Heart left ventricle (tissue), 16 donors: Measurements from ENCODE around the gene UHRF1. TPM values are rescaled to one million over a fixed set of nuclear protein-coding genes. Genes with fewer than 3 reads are reported as not detected.

ENCODE experiments used
- ATAC-seq, 4 donors: fragments of 200-7000 bp; cut with Tn5 transposase; one replicate each; pipeline ENCODE4 v1.9.1; 2020 to 2022; ENCODE audit warnings: moderate library complexity in 4 of 4, mild to moderate bottlenecking in 3 of 4, moderate number of reproducible peaks in 1 of 4
- DNase-seq, 5 donors: peaks; one replicate each; pipeline ENCODE4 v3.0.0-alpha.2; 2020
- H3K27ac ChIP-seq, 12 donors: fragments of 200-600 bp; sonication (generic) in 4 of 12; one replicate each; pipeline versions ENCODE4 v1.5.0 to v1.8.0; 2016 to 2022; ENCODE audit warnings: mild to moderate bottlenecking in 2 of 12
- H3K27me3 ChIP-seq, 9 donors: fragments of 200-600 bp; sonication (generic) in 2 of 9; one replicate each; pipeline versions ENCODE4 v1.5.1 to v1.8.0; 2016 to 2022; ENCODE audit warnings: mild to moderate bottlenecking in 3 of 9
- H3K36me3 ChIP-seq, 9 donors: fragments of 200-600 bp; sonication (generic) in 2 of 9; one replicate each; pipeline versions ENCODE4 v1.5.0 to v1.8.0; 2018 to 2022; ENCODE audit warnings: mild to moderate bottlenecking in 2 of 9
- H3K4me1 ChIP-seq, 12 donors: fragments of 200-600 bp; sonication (generic) in 4 of 12; one replicate each; pipeline versions ENCODE4 v1.5.0 to v1.8.0; 2016 to 2022; ENCODE audit warnings: mild to moderate bottlenecking in 3 of 12
- H3K4me3 ChIP-seq, 12 donors: fragments of 200-600 bp; sonication (generic) in 4 of 12; one replicate each; pipeline versions ENCODE4 v1.5.0 to v1.8.0; 2017 to 2022; ENCODE audit warnings: mild to moderate bottlenecking in 9 of 12, moderate library complexity in 4 of 12
- H3K9me3 ChIP-seq, 12 donors: fragments of 200-600 bp; sonication (generic) in 4 of 12; one replicate each; pipeline versions ENCODE4 v1.5.0 to v1.8.0; 2016 to 2022; ENCODE audit warnings: mild to moderate bottlenecking in 1 of 12
- POLR2A ChIP-seq, 2 donors: fragments of 450-650 bp; IDR thresholded peaks; one replicate each; pipeline ENCODE4 v1.6.1; 2017; ENCODE audit warnings: antibody characterized with exemption in 2 of 2, mild to moderate bottlenecking in 2 of 2, moderate library complexity in 2 of 2
- WGBS, 4 donors: extraction: QIAGEN DNeasy Blood & Tissue Kit in 2 of 4; methylation state at CpG; one replicate each; pipeline versions ENCODE4 v1.1.5 to v1.1.7; 2013 to 2018; 5-methylcytosine and 5-hydroxymethylcytosine counted together
- intact Hi-C, 10 donors: fragments of 100-400 bp; cut with DNase I; formaldehyde crosslinking; loops; one replicate each; pipeline versions ENCODE4 v1.11.1 to v1.14.2; 2022
- polyA plus RNA-seq, 2 donors: library from polyadenylated mRNA; stranded (reverse); fragments of 200-250 nt; gene quantifications; one replicate each; pipeline ENCODE4 v1.2.3, GENCODE V29; 2013
- total RNA-seq, 9 donors: library from RNA; depleted of rRNA in 2 of 9; stranded (reverse); fragments of >200 nt in 2 of 9; fragmentation: NEBNext Ultra II Directional in 3 of 9; extraction: Animal tissue kit (Norgen Biotek cat#: 25700) in 3 of 9; gene quantifications; one replicate each; pipeline versions ENCODE4 v1.1.0 to v1.2.4, GENCODE V29; 2016 to 2023
- TF ChIP-seq, protein P1 (sequence below), 12 donors: fragments of 200-600 bp; sonication (generic) in 4 of 12; IDR thresholded peaks; one replicate each; pipeline versions ENCODE4 v1.5.0 to v1.8.0; 2018 to 2022; ENCODE audit warnings: antibody characterized with exemption in 12 of 12, mild to moderate bottlenecking in 5 of 12
- donor health status: ischemic (EF 13 %, LVEDD 7.1; RV severe dilation, severe dysfunction).
- donor health status: healthy with polysubstance abuse.
- donor health status: DM: no; HTN: yes; CAD: no.
- donor health status: DM: no; HTN: no; CAD: no.
- donor health status: ischemic (EF 25% LVEDD 6.9; RV normal size, moderate dysfunction).
- donor health status: ischemic (EF 25% LVEDD 5.7; RV mildly dilated, moderate dysfunction).
- donor health status: healthy.
- donor health status: DM: yes; HTN: yes; CAD: no.
- donor health status: ischemic (EF 35%, LVEDD 5.7; RV mildly dilated, moderate dysfunction).
- donor health status: nonischemic (EF 11% LVEDD 7.7; RV severe dilation, severe dysfunction).
- donor health status: DM: yes; HTN: yes; CAD: no.
- donor health status: PGD.
- donor health status: ischemic (EF 29% LVEDD 5.4; RV normal size, mild dysfunction).
- donor health status: nonischemic (EF 23%, LVEDD 6.1; RV moderate dilation, normal function).

The UHRF1 gene
- total and polyA plus RNA-seq, 11 donors: 0.25 to 8.9 (median 0.74) TPM

DNA sequence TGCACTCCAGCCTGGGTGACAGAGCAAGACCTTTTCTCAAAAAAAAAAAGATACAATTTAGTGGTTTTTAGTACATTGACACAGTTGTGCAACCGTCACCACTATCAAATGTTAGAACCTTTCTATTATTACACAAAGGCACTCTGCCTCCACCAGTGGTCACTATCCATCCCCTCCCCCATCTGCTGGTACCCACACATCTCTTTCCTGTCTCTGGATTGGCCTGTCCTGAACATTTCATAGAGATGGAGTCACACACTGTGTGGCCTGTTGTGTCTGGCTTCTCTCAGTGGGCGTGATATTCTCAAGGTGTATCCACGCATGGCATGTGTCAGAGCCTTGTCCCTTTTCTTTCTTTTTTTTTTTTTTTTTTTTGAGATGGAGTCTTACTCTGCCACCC lies 70.8 kb downstream of the UHRF1 start:
- ATAC-seq: no peak
- Histone ChIP-seq H3K27me3 (no peaks in the 10 kb centered on the region), H3K9me3 (no peaks in the 10 kb centered on the region), H3K36me3 (peaks cover 0 to 9% (median 0%) of the 10 kb centered on the region in 9 donors), H3K4me1 (peaks cover 10 to 81% (median 49%) of the 10 kb centered on the region in 12 donors), H3K27ac (no peak overlapping the region), H3K4me3 (no peak overlapping the region)
- TF ChIP-seq POLR2A (IDR thresholded peaks at IDR 0.05): no peak
- TF ChIP-seq, protein P1, sequence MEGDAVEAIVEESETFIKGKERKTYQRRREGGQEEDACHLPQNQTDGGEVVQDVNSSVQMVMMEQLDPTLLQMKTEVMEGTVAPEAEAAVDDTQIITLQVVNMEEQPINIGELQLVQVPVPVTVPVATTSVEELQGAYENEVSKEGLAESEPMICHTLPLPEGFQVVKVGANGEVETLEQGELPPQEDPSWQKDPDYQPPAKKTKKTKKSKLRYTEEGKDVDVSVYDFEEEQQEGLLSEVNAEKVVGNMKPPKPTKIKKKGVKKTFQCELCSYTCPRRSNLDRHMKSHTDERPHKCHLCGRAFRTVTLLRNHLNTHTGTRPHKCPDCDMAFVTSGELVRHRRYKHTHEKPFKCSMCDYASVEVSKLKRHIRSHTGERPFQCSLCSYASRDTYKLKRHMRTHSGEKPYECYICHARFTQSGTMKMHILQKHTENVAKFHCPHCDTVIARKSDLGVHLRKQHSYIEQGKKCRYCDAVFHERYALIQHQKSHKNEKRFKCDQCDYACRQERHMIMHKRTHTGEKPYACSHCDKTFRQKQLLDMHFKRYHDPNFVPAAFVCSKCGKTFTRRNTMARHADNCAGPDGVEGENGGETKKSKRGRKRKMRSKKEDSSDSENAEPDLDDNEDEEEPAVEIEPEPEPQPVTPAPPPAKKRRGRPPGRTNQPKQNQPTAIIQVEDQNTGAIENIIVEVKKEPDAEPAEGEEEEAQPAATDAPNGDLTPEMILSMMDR (IDR thresholded peaks at IDR 0.05): no peak
- intact Hi-C loops: loop anchor here in 2 of 10 donors (5.0 kb wide), 2 partner anchors 47 to 52 kb away; no protein-coding TSS in a partner anchor
- no peak for DNase-seq
- 77 to 86% (median 83%) methylated on average over 3 of the region's 3 CpGs for WGBS, 4 donors

DNA sequence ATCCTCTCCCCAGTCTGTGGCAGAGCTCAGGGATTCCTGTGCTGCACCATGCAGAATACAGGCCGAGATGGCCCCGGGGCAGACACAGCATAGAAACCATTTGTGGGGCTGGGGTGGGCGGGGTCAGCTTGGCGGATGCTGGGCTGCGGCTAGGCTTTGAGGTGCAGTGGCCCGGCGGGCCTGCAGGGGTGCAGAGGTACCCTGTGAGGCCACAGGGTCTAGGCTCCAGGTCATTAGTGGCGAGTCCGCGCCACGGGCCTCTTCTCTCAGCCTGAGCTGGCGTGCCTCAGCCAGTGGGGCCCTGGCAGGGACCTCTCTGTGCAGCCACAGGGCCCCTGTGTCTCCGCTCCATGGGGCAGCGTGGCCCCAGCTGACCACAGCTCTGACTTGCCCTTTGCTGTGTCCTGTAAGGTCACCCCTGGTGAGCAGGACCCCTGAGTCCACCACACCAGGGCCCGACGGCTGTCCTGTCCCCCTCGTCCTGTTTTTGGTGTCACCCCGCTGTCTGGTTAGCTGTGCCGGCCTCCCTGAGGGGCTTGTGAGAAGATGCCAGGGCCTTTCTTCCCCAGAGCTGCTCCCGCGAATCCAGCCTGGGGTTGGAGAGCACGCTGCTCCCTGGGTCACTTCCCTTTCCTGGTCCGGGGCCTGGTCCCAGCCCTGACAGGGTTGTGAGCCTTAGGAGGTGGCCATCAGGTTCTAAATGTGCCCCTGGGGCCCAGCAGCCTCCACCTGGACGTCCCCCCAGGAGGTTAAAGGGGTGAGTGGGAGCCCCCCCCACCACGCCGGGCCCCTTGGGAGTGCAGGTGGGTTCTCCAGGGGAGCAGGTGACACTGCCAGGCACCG lies 71.8 kb downstream of the UHRF1 start:
- TF ChIP-seq, protein P1 (IDR thresholded peaks at IDR 0.05): no peak
- no peak for TF ChIP-seq POLR2A (IDR thresholded peaks at IDR 0.05)
- DNase-seq: no peak
- Histone ChIP-seq H3K36me3 (peaks cover 0 to 9% (median 0%) of the 10 kb centered on the region in 9 donors), H3K27me3 (no peaks in the 10 kb centered on the region), H3K4me1 (peaks cover 10 to 81% (median 53%) of the 10 kb centered on the region in 12 donors), H3K4me3 (no peak overlapping the region), H3K27ac (no peak overlapping the region), H3K9me3 (no peaks in the 10 kb centered on the region)
- intact Hi-C loops: loop anchor here in 2 of 10 donors (5.0 kb wide), 2 partner anchors 46 to 51 kb away; no protein-coding TSS in a partner anchor
- no peak for ATAC-seq
- WGBS, 4 donors: 78 to 91% (median 83%) methylated on average over 15 to 27 of the region's 27 CpGs

DNA sequence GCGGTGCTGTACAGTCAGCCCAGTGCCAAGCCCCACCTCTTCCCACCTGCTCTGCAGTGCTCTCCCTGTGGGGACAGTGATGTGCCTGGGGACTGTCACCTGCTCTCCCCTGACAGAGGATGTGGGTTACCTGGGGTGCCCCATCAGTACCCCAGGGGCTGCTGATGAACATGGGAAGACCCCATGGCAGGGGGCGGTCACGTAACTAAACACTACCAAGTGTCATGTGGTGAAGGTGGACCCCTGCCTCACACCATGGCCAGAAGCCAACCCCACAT lies 72.3 kb downstream of the UHRF1 start:
- Histone ChIP-seq H3K4me1 (peaks cover 9 to 81% (median 51%) of the 10 kb centered on the region in 12 donors), H3K27me3 (no peaks in the 10 kb centered on the region), H3K27ac (no peak overlapping the region), H3K36me3 (peaks cover 0 to 9% (median 0%) of the 10 kb centered on the region in 9 donors), H3K4me3 (no peak overlapping the region), H3K9me3 (no peaks in the 10 kb centered on the region)
- DNase-seq: no peak
- intact Hi-C loops: loop anchor here in 2 of 10 donors (5.0 kb wide), 2 partner anchors 46 to 51 kb away; no protein-coding TSS in a partner anchor
- WGBS, 4 donors: 80 to 100% (median 88%) methylated on average over 1 to 3 of the region's 3 CpGs
- TF ChIP-seq, protein P1 (IDR thresholded peaks at IDR 0.05): no peak
- no peak for TF ChIP-seq POLR2A (IDR thresholded peaks at IDR 0.05)
- ATAC-seq: no peak

GRCh38 chr19:4983346-4984105 lies 74.2 kb downstream of the UHRF1 start:
- H3K27ac ChIP-seq: no peak overlapping the region
- 71 to 80% (median 75%) methylated on average over 20 to 23 of the region's 23 CpGs for WGBS, 4 donors
- no peak overlapping the region for H3K4me3 ChIP-seq
- H3K9me3 ChIP-seq: no peaks in the 10 kb centered on the region
- ATAC-seq (no peak), DNase-seq (peak in 1 of 5 donors; percentile 53)
- H3K36me3 ChIP-seq: peaks cover 0 to 9% (median 0%) of the 10 kb centered on the region in 9 donors
- TF ChIP-seq POLR2A (IDR thresholded peaks at IDR 0.05): no peak
- TF ChIP-seq, protein P1 (IDR thresholded peaks at IDR 0.05): no peak
- intact Hi-C loops: loop anchor here in 2 of 10 donors (5.0 kb wide), 2 partner anchors 44 to 49 kb away; no protein-coding TSS in a partner anchor
- no peaks in the 10 kb centered on the region for H3K27me3 ChIP-seq
- H3K4me1 ChIP-seq: peaks cover 3 to 82% (median 50%) of the 10 kb centered on the region in 12 donors
